Muscle of leg (tissue), 11 donors: ENCODE measurements around the gene SLC4A5. TPM values are rescaled to one million over a fixed set of nuclear protein-coding genes. Genes with fewer than 3 reads are reported as not detected.

ENCODE experiments used
- DNase-seq: peaks from one replicate; pipeline ENCODE4 v3.0.0; 2013
- H3K27ac ChIP-seq: one replicate; pipeline ENCODE4 v1.5.1; 2013; ENCODE audit warnings: mild to moderate bottlenecking, low read length, control low read depth
- H3K27me3 ChIP-seq: one replicate; pipeline ENCODE4 v1.6.1; 2013; ENCODE audit warnings: low read length; ENCODE audit not compliant: control insufficient read depth, insufficient read depth
- H3K36me3 ChIP-seq: one replicate; pipeline ENCODE4 v1.6.1; 2013; ENCODE audit warnings: low read length; ENCODE audit not compliant: control insufficient read depth, insufficient read depth
- H3K4me1 ChIP-seq: one replicate; pipeline ENCODE4 v1.6.1; 2013; ENCODE audit warnings: low read length; ENCODE audit not compliant: control insufficient read depth, insufficient read depth
- H3K4me3 ChIP-seq: one replicate; pipeline ENCODE4 v1.5.1; 2013; ENCODE audit warnings: low read length, control low read depth
- H3K9me3 ChIP-seq: replicated peaks from 2 replicates; pipeline ENCODE4 v1.6.1; 2013; ENCODE audit warnings: low read depth, low read length; ENCODE audit not compliant: control insufficient read depth
- WGBS: methylation state at CpG from one replicate; pipeline ENCODE4 v1.1.5; 2013; ENCODE audit warnings: missing lambda C conversion rate; ENCODE audit not compliant: insufficient coverage; 5-methylcytosine and 5-hydroxymethylcytosine counted together
- polyA plus RNA-seq, 8 donors: library from polyadenylated mRNA; unstranded; fragments of 120-200 nt; gene quantifications; one replicate each; pipeline versions ENCODE4 v1.2.1 to v1.2.3, GENCODE V29; 2013; ENCODE audit warnings: inconsistent platforms in 1 of 8, low replicate concordance in 1 of 8; ENCODE audit not compliant: insufficient read length in 8 of 8, insufficient read depth in 1 of 8
- total RNA-seq: library from RNA; stranded (reverse); fragments of 120-200 nt; gene quantifications from one replicate; pipeline ENCODE4 v1.2.4, GENCODE V29; 2013

Gene SLC4A5
- total and polyA plus RNA-seq, 9 donors = 1.2 to 2.2 (median 1.6) TPM

DNA sequence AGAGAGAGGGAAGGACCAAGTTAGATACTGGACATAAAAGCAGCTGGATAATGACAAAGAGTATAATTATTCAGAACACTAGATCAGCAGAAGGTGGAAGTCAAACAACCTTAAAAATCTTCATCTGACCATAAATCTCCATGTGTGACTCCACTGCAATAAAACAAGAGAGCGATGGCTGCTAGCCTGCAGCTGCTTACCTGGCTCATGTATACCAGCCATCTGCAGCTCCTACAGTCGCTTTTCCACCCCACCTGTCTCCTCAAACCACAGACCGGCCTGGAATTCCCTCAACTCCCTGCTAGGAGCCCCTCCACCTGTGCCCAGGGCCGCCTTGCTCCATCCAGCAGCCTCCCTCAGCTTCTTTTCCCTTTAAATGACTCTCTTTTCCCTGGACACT lies 64.5 kb downstream of the SLC4A5 start:
- Histone ChIP-seq H3K36me3 (no peaks in the 10 kb centered on the region), H3K4me1 (peaks cover 5% of the 10 kb centered on the region), H3K27ac (no peak overlapping the region), H3K9me3 (no peaks in the 10 kb centered on the region), H3K4me3 (no peak overlapping the region), H3K27me3 (peaks cover 4% of the 10 kb centered on the region)
- no peak for DNase-seq
- 47% methylated on average over 4 of the region's 4 CpGs for WGBS

DNA sequence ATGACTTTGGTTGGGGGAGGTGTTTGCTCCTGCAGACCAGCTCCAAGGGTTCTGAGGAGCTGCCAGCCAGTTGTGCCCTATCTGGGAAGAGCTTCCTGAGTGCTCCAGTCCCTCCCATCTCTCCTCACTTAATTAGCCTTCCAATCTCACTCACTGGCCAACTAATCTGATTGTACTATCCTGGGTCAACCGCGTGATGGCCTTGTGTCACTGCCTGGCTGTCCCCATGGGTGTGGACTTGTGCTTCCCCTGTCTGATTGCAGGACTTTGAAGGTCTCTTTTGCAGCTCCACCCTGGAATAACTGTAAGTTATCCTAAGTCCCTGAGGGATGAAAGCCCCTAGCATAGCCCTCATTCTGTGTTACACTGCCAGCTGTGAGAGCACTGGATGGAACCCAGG lies 65.0 kb downstream of the SLC4A5 start:
- Histone ChIP-seq H3K9me3 (no peaks in the 10 kb centered on the region), H3K4me3 (no peak overlapping the region), H3K36me3 (no peaks in the 10 kb centered on the region), H3K27me3 (peaks cover 4% of the 10 kb centered on the region), H3K27ac (no peak overlapping the region), H3K4me1 (peaks cover 5% of the 10 kb centered on the region)
- 57% methylated on average over 2 of the region's 2 CpGs for WGBS
- DNase-seq = no peak

DNA sequence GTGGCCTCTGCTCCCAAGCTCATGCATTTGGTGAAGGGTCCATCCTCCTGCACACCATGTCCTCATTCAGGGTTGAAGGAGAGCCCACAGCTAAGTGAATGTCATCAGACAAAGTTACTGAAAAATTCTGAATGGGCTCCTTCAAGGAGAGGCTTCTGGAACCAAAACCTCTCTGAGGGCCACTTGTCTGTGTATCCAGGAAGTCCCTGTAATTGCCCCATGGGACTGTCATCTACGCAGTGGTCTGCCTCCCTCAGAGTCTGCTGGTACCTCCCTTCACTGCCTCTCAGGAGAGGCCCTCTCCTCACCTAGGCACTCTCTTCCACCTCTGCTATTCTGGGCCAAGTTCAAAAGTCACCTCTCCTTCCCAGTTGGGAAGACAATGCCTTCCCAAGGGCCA lies 68.0 kb downstream of the SLC4A5 start:
- Histone ChIP-seq H3K27ac (no peak overlapping the region), H3K27me3 (peaks cover 4% of the 10 kb centered on the region), H3K4me1 (no peaks in the 10 kb centered on the region), H3K36me3 (no peaks in the 10 kb centered on the region), H3K4me3 (no peak overlapping the region), H3K9me3 (no peaks in the 10 kb centered on the region)
- WGBS = 45% methylated on average over 1 of the region's 1 CpG
- DNase-seq = no peak

DNA sequence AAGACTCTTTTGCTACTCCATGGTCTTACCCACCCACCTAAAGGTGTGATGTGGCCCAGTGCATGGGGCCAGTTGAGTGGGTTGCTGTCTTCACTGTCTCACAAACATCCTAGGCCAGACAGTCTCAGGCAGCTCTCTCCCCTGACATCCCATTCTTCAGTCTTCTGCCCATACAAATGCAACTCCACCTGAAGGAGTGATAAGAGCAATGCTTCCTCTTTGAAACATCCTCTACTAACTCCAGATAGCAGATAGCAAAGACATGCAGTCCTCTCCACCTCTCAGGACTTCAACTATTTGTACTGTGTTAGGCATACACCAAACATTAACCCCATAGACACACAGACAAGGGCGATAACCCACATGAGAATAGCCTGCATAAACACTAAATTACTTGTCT lies 73.5 kb downstream of the SLC4A5 start:
- Histone ChIP-seq H3K4me1 (no peaks in the 10 kb centered on the region), H3K4me3 (no peak overlapping the region), H3K27me3 (no peaks in the 10 kb centered on the region), H3K27ac (no peak overlapping the region), H3K36me3 (no peaks in the 10 kb centered on the region), H3K9me3 (no peaks in the 10 kb centered on the region)
- no peak for DNase-seq
- 100% methylated on average over 1 of the region's 1 CpG for WGBS

DNA sequence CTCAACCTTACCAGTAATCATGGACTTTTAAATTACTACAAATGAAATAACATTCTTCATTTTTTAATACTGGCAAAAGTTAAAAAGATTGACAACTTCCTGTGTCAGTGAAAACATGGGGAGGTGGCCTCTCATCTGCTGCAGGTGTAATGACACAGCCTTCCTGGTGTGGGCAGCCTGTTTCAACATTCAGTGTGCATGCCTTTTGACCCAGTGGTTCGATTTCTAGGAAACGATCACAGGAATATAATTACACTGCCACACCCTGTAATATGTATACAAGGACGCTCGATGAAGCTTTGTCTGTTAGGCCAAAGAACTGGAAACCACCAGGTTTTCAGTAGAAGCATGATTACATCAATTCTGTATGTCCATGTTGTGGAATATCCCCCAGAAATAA lies 76.1 kb downstream of the SLC4A5 start:
- Histone ChIP-seq H3K27me3 (no peaks in the 10 kb centered on the region), H3K9me3 (no peaks in the 10 kb centered on the region), H3K36me3 (no peaks in the 10 kb centered on the region), H3K27ac (no peak overlapping the region), H3K4me3 (no peak overlapping the region), H3K4me1 (no peaks in the 10 kb centered on the region)
- no CpG with 5 or more reads among the region's 4 CpGs for WGBS
- DNase-seq = no peak

DNA sequence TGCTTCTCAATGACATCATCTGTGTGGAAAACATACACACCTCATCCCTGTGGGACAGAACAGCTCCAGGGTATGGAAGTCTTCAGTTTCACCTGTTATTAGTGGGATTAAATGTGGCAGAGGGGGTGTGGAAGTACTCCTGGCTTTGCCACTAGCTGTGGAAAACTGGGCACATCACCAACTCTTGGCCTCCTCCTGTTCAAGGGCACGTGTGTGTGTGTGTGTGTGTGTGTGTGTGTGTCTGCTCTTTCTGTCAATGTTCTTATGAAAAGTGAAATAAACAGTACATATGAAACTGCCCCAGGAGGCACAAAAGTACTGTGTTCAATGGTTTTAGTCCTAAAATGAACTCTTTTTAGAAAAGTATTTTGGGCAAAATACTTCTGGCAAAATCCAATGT lies 78.9 kb downstream of the SLC4A5 start:
- Histone ChIP-seq H3K4me3 (no peak overlapping the region), H3K36me3 (no peaks in the 10 kb centered on the region), H3K27me3 (no peaks in the 10 kb centered on the region), H3K27ac (no peak overlapping the region), H3K9me3 (no peaks in the 10 kb centered on the region), H3K4me1 (peaks cover 1% of the 10 kb centered on the region)
- no peak for DNase-seq
- WGBS = no CpG with 5 or more reads among the region's 1 CpG

DNA sequence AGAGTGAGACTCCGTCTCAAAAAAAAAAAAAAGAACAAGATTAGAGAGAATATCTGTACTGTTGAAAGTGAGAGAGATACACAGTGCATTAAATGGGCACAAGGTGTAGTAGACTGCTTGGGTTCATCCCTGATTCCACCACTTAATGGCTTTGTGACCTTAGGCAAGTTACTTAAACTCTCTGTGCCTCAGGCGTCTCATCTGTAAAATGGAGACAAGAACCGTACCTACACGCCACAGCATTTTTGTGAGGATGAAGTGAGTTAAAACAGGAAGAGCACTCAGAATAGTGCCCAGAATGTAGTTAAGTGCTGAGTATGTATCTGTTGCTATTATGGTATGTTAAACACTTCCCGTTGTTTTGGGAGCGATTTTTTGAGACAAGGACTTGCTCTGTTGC lies 80.5 kb downstream of the SLC4A5 start:
- H3K36me3 ChIP-seq = no peaks in the 10 kb centered on the region
- no peaks in the 10 kb centered on the region for H3K9me3 ChIP-seq
- H3K4me3 ChIP-seq = no peak overlapping the region
- no peak for DNase-seq
- no peak overlapping the region for H3K27ac ChIP-seq
- H3K4me1 ChIP-seq = peaks cover 2% of the 10 kb centered on the region
- WGBS = 94% methylated on average over 5 of the region's 6 CpGs
- no peaks in the 10 kb centered on the region for H3K27me3 ChIP-seq

DNA sequence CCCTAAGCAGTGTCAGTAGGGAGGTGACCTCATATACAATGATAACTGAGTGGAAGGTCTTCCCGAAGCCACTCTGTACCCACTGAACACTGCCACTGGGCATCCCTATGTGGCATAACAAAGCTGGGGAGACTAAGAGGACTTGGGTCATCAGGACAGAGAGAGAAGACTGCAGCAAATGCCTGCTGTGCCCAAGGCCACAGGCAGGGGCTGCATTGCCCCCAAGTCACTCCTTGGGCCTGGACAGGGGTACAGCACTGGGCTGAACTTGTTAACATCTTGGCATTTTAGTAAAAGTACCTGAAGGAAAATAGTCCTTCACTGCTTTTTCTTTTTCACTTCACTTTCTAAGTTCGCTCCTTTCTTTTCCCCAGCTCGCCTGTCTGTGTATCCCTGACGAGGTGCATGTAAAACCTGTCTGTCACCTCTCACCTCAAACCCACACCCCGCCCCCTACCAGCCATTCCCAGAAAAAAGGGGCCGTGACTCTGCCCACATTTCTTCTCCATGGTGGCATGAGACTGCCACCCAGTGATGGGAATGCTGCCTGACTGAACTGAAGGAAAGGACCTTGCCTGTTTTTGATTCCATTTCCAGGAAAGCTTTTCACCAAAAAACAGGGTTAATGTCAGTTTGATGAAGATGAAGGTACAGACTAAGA lies 81.9 kb downstream of the SLC4A5 start:
- DNase-seq = peak; percentile 22

DNA sequence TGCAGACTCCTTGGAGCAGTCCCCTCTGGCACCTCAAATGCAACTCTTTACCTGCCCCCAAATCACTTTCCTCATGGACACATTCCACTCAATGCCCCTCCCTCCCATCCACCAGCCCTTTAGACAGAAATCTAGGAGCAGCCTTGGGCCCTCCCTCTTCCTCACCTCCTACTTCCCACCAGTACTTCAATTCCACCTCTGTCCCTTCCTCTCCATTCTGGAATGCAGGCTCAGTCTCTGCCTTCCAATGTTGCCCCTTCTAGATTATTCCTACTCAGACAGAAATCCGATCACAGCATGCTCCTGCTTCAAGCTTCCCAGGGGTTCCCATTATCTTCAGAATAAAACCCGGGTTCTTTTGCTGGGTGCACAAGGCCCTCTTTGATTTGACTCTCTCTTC lies 82.7 kb downstream of the SLC4A5 start:
- Histone ChIP-seq H3K9me3 (no peaks in the 10 kb centered on the region), H3K36me3 (peaks cover 2% of the 10 kb centered on the region), H3K27ac (no peak overlapping the region), H3K4me3 (no peak overlapping the region), H3K4me1 (peaks cover 2% of the 10 kb centered on the region), H3K27me3 (no peaks in the 10 kb centered on the region)
- DNase-seq = no peak
- WGBS = 58% methylated on average over 2 of the region's 2 CpGs

More for the DNA sequence above, 81.9 kb downstream of the SLC4A5 start:
- H3K36me3 ChIP-seq = no peaks in the 10 kb centered on the region
- no peaks in the 10 kb centered on the region for H3K27me3 ChIP-seq
- 23% methylated on average over 5 of the region's 6 CpGs for WGBS
- H3K9me3 ChIP-seq = no peaks in the 10 kb centered on the region
- H3K27ac ChIP-seq = no peak overlapping the region
- H3K4me1 ChIP-seq = peaks cover 2% of the 10 kb centered on the region
- no peak overlapping the region for H3K4me3 ChIP-seq

DNA sequence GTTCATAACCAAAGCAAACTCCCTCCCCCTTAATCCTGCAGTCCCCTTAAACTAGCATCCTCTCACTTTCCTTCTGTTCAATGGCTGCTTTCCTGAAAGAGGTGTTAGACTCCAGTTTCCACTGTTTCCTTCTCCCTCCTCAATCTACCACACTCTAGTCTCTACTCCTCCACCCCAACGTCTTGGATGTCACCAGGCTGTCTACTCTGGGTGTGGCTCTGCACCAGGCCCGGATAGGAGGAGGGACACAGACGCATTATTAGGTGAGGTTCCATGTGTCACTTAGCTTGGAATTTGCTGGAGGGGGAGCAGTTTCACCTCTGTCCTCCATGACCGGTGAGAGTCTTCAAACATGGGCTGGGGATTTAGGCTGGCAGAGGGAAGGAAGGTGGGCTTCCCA lies 83.5 kb downstream of the SLC4A5 start:
- WGBS = 100% methylated on average over 2 of the region's 4 CpGs
- DNase-seq = no peak
- no peak overlapping the region for H3K4me3 ChIP-seq
- no peak overlapping the region for H3K27ac ChIP-seq
- peaks cover 3% of the 10 kb centered on the region for H3K36me3 ChIP-seq
- H3K9me3 ChIP-seq = no peaks in the 10 kb centered on the region
- no peaks in the 10 kb centered on the region for H3K27me3 ChIP-seq
- H3K4me1 ChIP-seq = peaks cover 2% of the 10 kb centered on the region

DNA sequence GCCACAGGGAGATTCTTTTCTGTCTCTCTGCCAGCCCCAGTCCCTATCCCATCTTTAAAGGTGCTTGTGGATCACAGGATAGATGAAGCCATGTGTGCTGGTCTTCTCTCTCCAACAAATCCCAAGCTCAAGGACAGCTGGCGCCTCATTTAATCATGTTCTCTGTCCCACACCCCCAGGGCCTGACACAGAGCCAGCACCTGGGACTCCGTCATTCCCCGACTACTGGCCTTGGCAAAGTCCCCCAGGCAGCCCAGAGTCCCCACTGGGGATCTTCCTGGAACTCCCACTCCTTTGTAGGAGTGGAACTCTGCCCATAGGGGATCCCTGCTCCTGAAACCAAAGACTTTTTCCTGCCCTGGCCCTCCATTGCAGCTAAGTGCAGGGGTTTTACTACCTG lies 84.0 kb downstream of the SLC4A5 start:
- H3K27me3 ChIP-seq = no peaks in the 10 kb centered on the region
- H3K4me1 ChIP-seq = peaks cover 4% of the 10 kb centered on the region
- no peaks in the 10 kb centered on the region for H3K9me3 ChIP-seq
- WGBS = 41% methylated on average over 3 of the region's 3 CpGs
- no peak for DNase-seq
- peaks cover 3% of the 10 kb centered on the region for H3K36me3 ChIP-seq
- H3K4me3 ChIP-seq = no peak overlapping the region
- H3K27ac ChIP-seq = no peak overlapping the region
